ENCODE data around the gene PTPRG.

DNA sequence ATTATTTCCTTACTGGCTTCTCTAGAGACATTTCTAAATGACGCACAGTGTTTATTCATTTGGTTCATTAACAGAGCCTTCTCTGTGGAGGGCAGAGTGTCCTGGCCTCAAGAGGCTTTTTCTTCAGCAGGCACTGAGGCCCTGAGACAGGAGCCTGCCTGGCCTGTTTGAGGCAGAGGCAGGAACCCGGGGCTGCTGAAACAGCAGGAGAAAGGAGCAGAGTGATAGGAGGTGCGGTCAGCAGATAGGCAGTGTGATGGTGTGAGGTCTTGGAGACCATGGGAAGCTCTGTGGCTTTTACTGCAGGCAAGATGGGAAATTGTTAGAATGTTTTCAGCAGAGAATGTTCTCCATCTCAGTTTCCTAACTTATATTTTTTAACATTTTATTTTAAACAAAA is 453.7 kb downstream of the PTPRG start:
- TF ChIP-seq POLR2AphosphoS5 (IDR thresholded peaks at IDR 0.05; ENCODE audit: low read depth), result no peak
- TF ChIP-seq, protein P1, sequence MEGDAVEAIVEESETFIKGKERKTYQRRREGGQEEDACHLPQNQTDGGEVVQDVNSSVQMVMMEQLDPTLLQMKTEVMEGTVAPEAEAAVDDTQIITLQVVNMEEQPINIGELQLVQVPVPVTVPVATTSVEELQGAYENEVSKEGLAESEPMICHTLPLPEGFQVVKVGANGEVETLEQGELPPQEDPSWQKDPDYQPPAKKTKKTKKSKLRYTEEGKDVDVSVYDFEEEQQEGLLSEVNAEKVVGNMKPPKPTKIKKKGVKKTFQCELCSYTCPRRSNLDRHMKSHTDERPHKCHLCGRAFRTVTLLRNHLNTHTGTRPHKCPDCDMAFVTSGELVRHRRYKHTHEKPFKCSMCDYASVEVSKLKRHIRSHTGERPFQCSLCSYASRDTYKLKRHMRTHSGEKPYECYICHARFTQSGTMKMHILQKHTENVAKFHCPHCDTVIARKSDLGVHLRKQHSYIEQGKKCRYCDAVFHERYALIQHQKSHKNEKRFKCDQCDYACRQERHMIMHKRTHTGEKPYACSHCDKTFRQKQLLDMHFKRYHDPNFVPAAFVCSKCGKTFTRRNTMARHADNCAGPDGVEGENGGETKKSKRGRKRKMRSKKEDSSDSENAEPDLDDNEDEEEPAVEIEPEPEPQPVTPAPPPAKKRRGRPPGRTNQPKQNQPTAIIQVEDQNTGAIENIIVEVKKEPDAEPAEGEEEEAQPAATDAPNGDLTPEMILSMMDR (conservative IDR thresholded peaks at IDR 0.05; ENCODE audit: low read depth in 2 of 2), result no peak
- TF ChIP-seq EZH2 (IDR thresholded peaks at IDR 0.05; ENCODE audit: low read depth, unreplicated experiment), result no peak
- no peak for TF ChIP-seq EZH2phosphoT487 (IDR thresholded peaks at IDR 0.05; ENCODE audit: unreplicated experiment)
- no peak for TF ChIP-seq JUNB (IDR thresholded peaks at IDR 0.05; ENCODE audit: unreplicated experiment)
- TF ChIP-seq, protein P2, sequence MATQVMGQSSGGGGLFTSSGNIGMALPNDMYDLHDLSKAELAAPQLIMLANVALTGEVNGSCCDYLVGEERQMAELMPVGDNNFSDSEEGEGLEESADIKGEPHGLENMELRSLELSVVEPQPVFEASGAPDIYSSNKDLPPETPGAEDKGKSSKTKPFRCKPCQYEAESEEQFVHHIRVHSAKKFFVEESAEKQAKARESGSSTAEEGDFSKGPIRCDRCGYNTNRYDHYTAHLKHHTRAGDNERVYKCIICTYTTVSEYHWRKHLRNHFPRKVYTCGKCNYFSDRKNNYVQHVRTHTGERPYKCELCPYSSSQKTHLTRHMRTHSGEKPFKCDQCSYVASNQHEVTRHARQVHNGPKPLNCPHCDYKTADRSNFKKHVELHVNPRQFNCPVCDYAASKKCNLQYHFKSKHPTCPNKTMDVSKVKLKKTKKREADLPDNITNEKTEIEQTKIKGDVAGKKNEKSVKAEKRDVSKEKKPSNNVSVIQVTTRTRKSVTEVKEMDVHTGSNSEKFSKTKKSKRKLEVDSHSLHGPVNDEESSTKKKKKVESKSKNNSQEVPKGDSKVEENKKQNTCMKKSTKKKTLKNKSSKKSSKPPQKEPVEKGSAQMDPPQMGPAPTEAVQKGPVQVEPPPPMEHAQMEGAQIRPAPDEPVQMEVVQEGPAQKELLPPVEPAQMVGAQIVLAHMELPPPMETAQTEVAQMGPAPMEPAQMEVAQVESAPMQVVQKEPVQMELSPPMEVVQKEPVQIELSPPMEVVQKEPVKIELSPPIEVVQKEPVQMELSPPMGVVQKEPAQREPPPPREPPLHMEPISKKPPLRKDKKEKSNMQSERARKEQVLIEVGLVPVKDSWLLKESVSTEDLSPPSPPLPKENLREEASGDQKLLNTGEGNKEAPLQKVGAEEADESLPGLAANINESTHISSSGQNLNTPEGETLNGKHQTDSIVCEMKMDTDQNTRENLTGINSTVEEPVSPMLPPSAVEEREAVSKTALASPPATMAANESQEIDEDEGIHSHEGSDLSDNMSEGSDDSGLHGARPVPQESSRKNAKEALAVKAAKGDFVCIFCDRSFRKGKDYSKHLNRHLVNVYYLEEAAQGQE (IDR thresholded peaks at IDR 0.05; ENCODE audit: unreplicated experiment), result no peak
- TF ChIP-seq, protein P3, sequence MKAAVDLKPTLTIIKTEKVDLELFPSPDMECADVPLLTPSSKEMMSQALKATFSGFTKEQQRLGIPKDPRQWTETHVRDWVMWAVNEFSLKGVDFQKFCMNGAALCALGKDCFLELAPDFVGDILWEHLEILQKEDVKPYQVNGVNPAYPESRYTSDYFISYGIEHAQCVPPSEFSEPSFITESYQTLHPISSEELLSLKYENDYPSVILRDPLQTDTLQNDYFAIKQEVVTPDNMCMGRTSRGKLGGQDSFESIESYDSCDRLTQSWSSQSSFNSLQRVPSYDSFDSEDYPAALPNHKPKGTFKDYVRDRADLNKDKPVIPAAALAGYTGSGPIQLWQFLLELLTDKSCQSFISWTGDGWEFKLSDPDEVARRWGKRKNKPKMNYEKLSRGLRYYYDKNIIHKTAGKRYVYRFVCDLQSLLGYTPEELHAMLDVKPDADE (IDR thresholded peaks at IDR 0.05), result no peak
- TF ChIP-seq CREB1 (CRISPR knock-in tag; IDR thresholded peaks at IDR 0.05; ENCODE audit: low read depth), result no peak
- no peak for TF ChIP-seq ZNF331 (CRISPR knock-in tag; IDR thresholded peaks at IDR 0.05; ENCODE audit: low read depth)
- TF ChIP-seq NANOG (IDR thresholded peaks at IDR 0.05; ENCODE audit: borderline replicate concordance), result no peak
- TF ChIP-seq ZNF114 (CRISPR knock-in tag; IDR thresholded peaks at IDR 0.05), result no peak

Measured in GM23338 (cell line).